ENCODE results near the gene CD38.

Gene CD38

GRCh38 chr4:15870921-15871664 lies 93.0 kb downstream of the CD38 start:
- no peak for DNase-seq

GRCh38 chr4:15873117-15873516 lies 95.0 kb downstream of the CD38 start:
- no peak for DNase-seq

- no peak for DNase-seq
These were observed 96.5 kb downstream of the CD38 start for GRCh38 chr4:15874671-15875070.

GRCh38 chr4:15875663-15876460 lies 97.7 kb downstream of the CD38 start:
- no peak for DNase-seq

- no peak for DNase-seq
These were observed 99.9 kb downstream of the CD38 start for GRCh38 chr4:15878011-15878410.

GRCh38 chr4:15881820-15882219 lies 103.7 kb downstream of the CD38 start:
- DNase-seq: no peak

GRCh38 chr4:15882675-15883086 lies 104.6 kb downstream of the CD38 start:
- no peak for DNase-seq

GRCh38 chr4:15883610-15884243 lies 105.6 kb downstream of the CD38 start:
- no peak for DNase-seq

- DNase-seq: no peak
These were observed 106.5 kb downstream of the CD38 start for GRCh38 chr4:15884666-15885065.

- DNase-seq: no peak
These were observed 107.3 kb downstream of the CD38 start for GRCh38 chr4:15885422-15885821.

- DNase-seq: no peak
These were observed 110.4 kb downstream of the CD38 start for GRCh38 chr4:15888515-15888914.

- DNase-seq: no peak
These were observed 112.2 kb downstream of the CD38 start for GRCh38 chr4:15890246-15890829.

GRCh38 chr4:15891312-15891711 lies 113.2 kb downstream of the CD38 start:
- no peak for DNase-seq

- no peak for DNase-seq
These were observed 115.8 kb downstream of the CD38 start for GRCh38 chr4:15893962-15894361.

- no peak for DNase-seq
These were observed 116.3 kb downstream of the CD38 start for GRCh38 chr4:15894393-15894792.

GRCh38 chr4:15894921-15895916 lies 117.1 kb downstream of the CD38 start:
- no peak for DNase-seq

- DNase-seq: no peak
These were observed 119.4 kb downstream of the CD38 start for GRCh38 chr4:15897577-15897976.

GRCh38 chr4:15898902-15899301 lies 120.8 kb downstream of the CD38 start:
- no peak for DNase-seq

- no peak for DNase-seq
These were observed 121.4 kb downstream of the CD38 start for GRCh38 chr4:15899511-15899910.

GRCh38 chr4:15901007-15901406 lies 122.9 kb downstream of the CD38 start:
- DNase-seq: no peak

- DNase-seq: no peak
These were observed 123.9 kb downstream of the CD38 start for GRCh38 chr4:15901998-15902397.

GRCh38 chr4:15902746-15903145 lies 124.6 kb downstream of the CD38 start:
- no peak for DNase-seq
